GM12878 (cell line): Measurements from ENCODE around the gene HPSE2. TPM values are rescaled to one million over a fixed set of nuclear protein-coding genes. Genes with fewer than 3 reads are reported as not detected.
A peak's percentile ranks its signal among the peaks of the same experiment; 100 is the strongest.

Source experiments
- ATAC-seq: fragments of 200-7000 bp; cut with Tn5 transposase; 3 replicates; pipeline ENCODE4 v1.9.1; 2020; ENCODE audit warnings: mild to moderate bottlenecking, moderate library complexity
- Bru-seq: library from RNA; stranded (reverse); fragments of 400-500 nt; gene quantifications from one replicate; lab custom pipeline; 2021; lab: Mats Ljungman, UMichigan
- BruChase-seq, 2 experiments: library from RNA; stranded (reverse); fragments of 400-500 nt; gene quantifications; one replicate each; lab custom pipeline; 2021; lab: Mats Ljungman, UMichigan
- BruUV-seq: library from RNA; stranded (reverse); fragments of 400-500 nt; replicated peaks from 2 replicates; lab custom pipeline; 2021; lab: Mats Ljungman, UMichigan
- CTCF ChIA-PET: fragments of 300-600 bp; sonication (Branson Sonifier 250); formaldehyde crosslinking; extraction: SDS; loops from one replicate; lab custom pipeline; 2021; ENCODE audit warnings: inconsistent platforms; lab: Yijun Ruan, JAX
- POLR2A ChIA-PET: fragments of 350-600 bp; formaldehyde crosslinking; extraction: SDS; loops from one replicate; lab custom pipeline; 2021; ENCODE audit warnings: inconsistent platforms; lab: Charles Lee
- RAD21 ChIA-PET: fragments of 300-600 bp; sonication (Branson Sonifier 250); formaldehyde crosslinking; loops from one replicate; lab custom pipeline; 2023; ENCODE audit warnings: antibody characterized with exemption; ENCODE audit not compliant: unreplicated experiment; lab: Charles Lee
- SMC1A ChIA-PET: fragments of 300-600 bp; sonication (Branson Sonifier 250); formaldehyde crosslinking; loops from one replicate; lab custom pipeline; 2023; ENCODE audit not compliant: unreplicated experiment, uncharacterized antibody; lab: Charles Lee
- DNase-seq: peaks from one replicate; pipeline ENCODE4 v3.0.0-alpha.2; 2011; ENCODE audit warnings: low read depth, low spot score
- FAIRE-seq: peaks from 3 replicates; lab custom pipeline; 2011; peaks lifted over from hg19 to GRCh38; lab: Jason Lieb, UNC
- H2AFZ ChIP-seq: 2 replicates; pipeline ENCODE4 v1.6.0; 2011; ENCODE audit warnings: low read depth, low read length, control low read depth; ENCODE audit not compliant: control insufficient read depth
- H3K27ac ChIP-seq: 2 replicates; pipeline ENCODE4 v1.5.1; 2011; ENCODE audit warnings: control low read depth; ENCODE audit not compliant: control insufficient read depth, insufficient read depth
- H3K27me3 ChIP-seq, 2 experiments: replicated peaks in 1 of 2; 2 replicates each; pipeline versions ENCODE4 v1.6.0 to v1.6.1; 2011; ENCODE audit warnings: low read length in 1 of 2; ENCODE audit not compliant: control insufficient read depth in 2 of 2, insufficient read depth in 2 of 2
- H3K36me3 ChIP-seq, 2 experiments: 2 replicates each; pipeline ENCODE4 v1.5.1; 2011; ENCODE audit warnings: low read length in 1 of 2; ENCODE audit not compliant: control insufficient read depth in 2 of 2, insufficient read depth in 2 of 2
- H3K4me1 ChIP-seq: 2 replicates; pipeline ENCODE4 v1.6.1; 2011; ENCODE audit warnings: mild to moderate bottlenecking, low read length, moderate library complexity, mixed read lengths; ENCODE audit not compliant: control insufficient read depth, insufficient read depth
- H3K4me2 ChIP-seq: 2 replicates; pipeline ENCODE4 v1.6.0; 2011; ENCODE audit warnings: control low read depth; ENCODE audit not compliant: control insufficient read depth, insufficient read depth
- H3K4me3 ChIP-seq: fragments of 200-600 bp; sonication (generic); 2 replicates; pipeline ENCODE4 v1.5.1; 2016
- H3K79me2 ChIP-seq: 2 replicates; pipeline ENCODE4 v1.6.0; 2011; ENCODE audit warnings: low read length; ENCODE audit not compliant: control insufficient read depth, insufficient read depth
- H3K9ac ChIP-seq: 2 replicates; pipeline ENCODE4 v1.8.0; 2011; ENCODE audit warnings: low read length, control low read depth, mixed read lengths; ENCODE audit not compliant: control insufficient read depth, insufficient read depth
- H3K9me3 ChIP-seq: replicated peaks from 3 replicates; pipeline ENCODE4 v1.5.1; 2011; ENCODE audit warnings: mild to moderate bottlenecking, low read length; ENCODE audit not compliant: control insufficient read depth, insufficient read depth
- H4K20me1 ChIP-seq: 2 replicates; pipeline ENCODE4 v1.6.0; 2011; ENCODE audit not compliant: control insufficient read depth, insufficient read depth
- CBX5 ChIP-seq: sonication (generic); IDR thresholded peaks from 2 replicates; pipeline ENCODE4 v1.6.1; 2016; ENCODE audit warnings: low read depth, moderate library complexity, mild to moderate bottlenecking, inconsistent platforms
- E4F1 ChIP-seq: fragments of 450-650 bp; IDR thresholded peaks from 2 replicates; pipeline ENCODE4 v1.6.1; 2018; ENCODE audit warnings: borderline replicate concordance, mild to moderate bottlenecking; ENCODE audit not compliant: partially characterized antibody
- WGBS: methylation state at CpG from one replicate; pipeline ENCODE4 v1.1.6; 2016; ENCODE audit warnings: low lambda C conversion rate; ENCODE audit not compliant: insufficient replicate concordance, insufficient coverage; ENCODE audit errors: missing lambda C conversion rate; 5-methylcytosine and 5-hydroxymethylcytosine counted together
- in situ Hi-C: fragments of 300-500 bp; cut with MboI; formaldehyde crosslinking; loops from 9 replicates; pipeline ENCODE4 v1.14.3; 2018; ENCODE audit warnings: mixed read lengths
- intact Hi-C: fragments of 100-400 bp; cut with micrococcal nuclease; formaldehyde crosslinking; loops from one replicate; pipeline ENCODE4 v1.14.2; 2022; ENCODE audit not compliant: unreplicated experiment
- long read RNA-seq, 2 experiments: library from polyadenylated mRNA; unstranded; transcript quantifications; one replicate each; pipeline ENCODE4 v2.0.0, GENCODE V29; 2019 to 2020
- polyA minus RNA-seq, 3 experiments: library from RNA; depleted of rRNA, polyadenylated mRNA; stranded (reverse); fragments of >200 nt; gene quantifications; 2 replicates each; pipeline ENCODE4 v1.2.3, GENCODE V29; 2011
- polyA plus RNA-seq, 11 experiments: library from polyadenylated mRNA; depleted of rRNA in 4 of 11; unstranded in 6 of 11; stranded (reverse) in 5 of 11; fragments of >200 nt; fragmentation: Nextera tagmentation in 4 of 11; fragmentation: Illumina TruSeq in 1 of 11; extraction: Ambion mirVana in 4 of 11; extraction: Trizol in 1 of 11; gene quantifications; 1 replicate in 1 of 11; 2 replicates in 10 of 11; pipeline versions ENCODE4 v1.2.1 to v1.2.3, GENCODE V29; 2011 to 2016; ENCODE audit warnings: inconsistent platforms in 2 of 11, missing spikeins in 2 of 11, low read depth in 1 of 11
- total RNA-seq, 4 experiments: library from RNA; depleted of rRNA in 3 of 4; stranded (reverse); fragments of >200 nt in 3 of 4; fragmentation: Illumina TruSeq in 1 of 4; extraction: Trizol in 1 of 4; gene quantifications; 2 replicates each; pipeline versions ENCODE4 v1.2.1 to v1.2.3, GENCODE V29; 2013 to 2021

Gene HPSE2
- not detected in 2 replicates for total RNA-seq (2013; cell fraction: nucleolus; rRNA removed)
- total RNA-seq (2014; rRNA removed): not detected in 2 replicates
- total RNA-seq (2014; rRNA removed; fragmentation: Illumina TruSeq; extraction: Trizol): not detected in 2 replicates
- not detected in 2 replicates for total RNA-seq (2021)
- not detected for polyA plus RNA-seq (2011; ENCODE audit: low read depth)
- polyA plus RNA-seq (2011; rRNA removed): not detected in 2 replicates
- polyA plus RNA-seq (2011; cell fraction: cytosol; rRNA removed): 0.04 TPM in 1 of 2 replicates, not detected in the other
- polyA plus RNA-seq (2011; cell fraction: nucleus; rRNA removed): 0.03 TPM in 1 of 2 replicates, not detected in the other
- 0.07 and 0.15 TPM in 2 replicates for polyA plus RNA-seq (2012)
- polyA plus RNA-seq (2014; fragmentation: Illumina TruSeq; extraction: Trizol): not detected in 2 replicates
- polyA plus RNA-seq (2014; fragmentation: Nextera tagmentation; extraction: Ambion mirVana): not detected
- not detected in 2 replicates for polyA plus RNA-seq (2014; rRNA removed)
- under 1 TPM in 1 of 2 experiments, not detected in 1; 0.06 TPM for polyA plus RNA-seq (2016; fragmentation: Nextera tagmentation; extraction: Ambion mirVana)
- not detected in 2 replicates for polyA minus RNA-seq (2011; rRNA and poly(A)+ RNA removed)
- polyA minus RNA-seq (2011; cell fraction: cytosol; rRNA and poly(A)+ RNA removed): not detected in 2 replicates
- polyA minus RNA-seq (2011; cell fraction: nucleus; rRNA and poly(A)+ RNA removed): not detected in 2 replicates
- percentile 5 among the genes with signal in this experiment for Bru-seq, nascent RNA
- percentile 7 among the genes with signal in this experiment for BruChase-seq, experiment 1, labeled RNA remaining after a 6-hour chase
- percentile 9 among the genes with signal in this experiment for BruChase-seq, experiment 2, labeled RNA remaining after a 2-hour chase
- long read RNA-seq, experiment 1: 0 reads
- long read RNA-seq, experiment 2, partial matches to known transcripts: 0 of 4 reads
- long read RNA-seq, experiment 2, other reads (novel, unspliced or antisense): 4 of 4 reads

GRCh38 chr10:99235658-99236626 lies at the start of gene HPSE2:
Gene HPSE2 (minus strand): TSS chr10:99235852.
- Histone ChIP-seq H3K79me2 (no peaks in the 10 kb centered on the region), H4K20me1 (no peaks in the 10 kb centered on the region), H2AFZ (no peak within 1 kb of the TSS), H3K36me3 (no peaks in the 10 kb centered on the region), H3K9me3 (peaks cover 11% of the 10 kb centered on the region; the same call in 2 of the 3 replicates), H3K9ac (no peak within 1 kb of the TSS), H3K4me3 (no peak within 1 kb of the TSS), H3K4me1 (peaks cover 13% of the 10 kb centered on the region), H3K4me2 (no peak within 1 kb of the TSS; the same call in 1 of the 2 replicates), H3K27ac (no peak within 1 kb of the TSS), H3K27me3 (peaks cover 11 to 19% of the 10 kb centered on the region in 2 experiments)
- BruUV-seq: no TSS peak
- SMC1A ChIA-PET: no interaction called here
- RAD21 ChIA-PET: interaction anchor here (0.7 kb wide), 1 partner anchor 370 kb away, joined by 3 read pairs; no protein-coding TSS in a partner anchor
- DNase-seq (no peak), FAIRE-seq (no peak), ATAC-seq (no peak)
- no peak for TF ChIP-seq CBX5
- TF ChIP-seq E4F1: no peak
- WGBS: 43% methylated on average over 42 of the region's 43 CpGs
- CTCF ChIA-PET: no interaction called here
- in situ Hi-C loops: no loop called here
- POLR2A ChIA-PET: no interaction called here
- intact Hi-C loops: no loop called here
